ENCODE measurements around the gene C3orf18. TPM values are rescaled to one million over a fixed set of nuclear protein-coding genes. Genes with fewer than 3 reads are reported as not detected.

The C3orf18 gene
- total RNA-seq, 4 donors from 2014 or later, result 13.6 to 23.8 (median 18.9) TPM

GRCh38 chr3:50554553-50554952 lies 13.0 kb downstream of the C3orf18 start:
- no peak for DNase-seq (ENCODE audit: extremely low spot score)
- intact Hi-C loops (cut with DNase I), result no loop called here
- Histone ChIP-seq H3K9me3 (no peaks in the 10 kb centered on the region), H3K4me1 (peaks cover 0 to 3% (median 0%) of the 10 kb centered on the region in 4 donors), H3K36me3 (peaks cover 0 to 14% (median 5%) of the 10 kb centered on the region in 4 donors), H3K4me3 (no peak overlapping the region), H3K27ac (replicated peaks in 1 of 4) (no peak overlapping the region), H3K27me3 (peaks cover 0 to 11% (median 0%) of the 10 kb centered on the region in 4 donors)
- no peak for TF ChIP-seq POLR2AphosphoS5 (IDR thresholded peaks at IDR 0.05)
- no peak for TF ChIP-seq POLR2A (IDR thresholded peaks at IDR 0.05; ENCODE audit: low read depth)
- TF ChIP-seq EP300 (IDR thresholded peaks at IDR 0.05), result no peak
- 78% methylated on average over 5 of the region's 5 CpGs for WGBS

- H3K27me3 ChIP-seq, result peaks cover 0 to 11% (median 0%) of the 10 kb centered on the region in 4 donors
- intact Hi-C loops (cut with DNase I), result no loop called here
Observed at GRCh38 chr3:50552598-50552997, 14.9 kb downstream of the C3orf18 start.

GRCh38 chr3:50551681-50552435 lies 15.7 kb downstream of the C3orf18 start:
- TF ChIP-seq EP300 (IDR thresholded peaks at IDR 0.05), result no peak
- no peak for TF ChIP-seq CTCF (IDR thresholded peaks at IDR 0.05)
- no peak for TF ChIP-seq POLR2AphosphoS5 (IDR thresholded peaks at IDR 0.05)
- no peak for TF ChIP-seq POLR2A (IDR thresholded peaks at IDR 0.05; ENCODE audit: low read depth)
- Histone ChIP-seq H3K4me1 (no peaks in the 10 kb centered on the region), H3K27ac (replicated peaks in 1 of 4) (no peak overlapping the region), H3K4me3 (no peak overlapping the region), H3K9me3 (no peaks in the 10 kb centered on the region), H3K27me3 (peaks cover 0 to 11% (median 0%) of the 10 kb centered on the region in 4 donors), H3K36me3 (no peaks in the 10 kb centered on the region)
- intact Hi-C loops (cut with DNase I), result no loop called here
- no peak for DNase-seq (ENCODE audit: extremely low spot score)
- 81% methylated on average over 6 of the region's 7 CpGs for WGBS

More at GRCh38 chr3:50552598-50552997, 14.9 kb downstream of the C3orf18 start:
- no peak for TF ChIP-seq EP300 (IDR thresholded peaks at IDR 0.05)
- TF ChIP-seq CTCF (IDR thresholded peaks at IDR 0.05), result no peak
- TF ChIP-seq POLR2AphosphoS5 (IDR thresholded peaks at IDR 0.05), result no peak
- no peak for TF ChIP-seq POLR2A (IDR thresholded peaks at IDR 0.05; ENCODE audit: low read depth)
- no peak overlapping the region for H3K27ac ChIP-seq (replicated peaks in 1 of 4)
- H3K4me1 ChIP-seq, result peaks cover 0 to under 1% (median 0%) of the 10 kb centered on the region in 4 donors
- no peak for DNase-seq (ENCODE audit: extremely low spot score)
- H3K9me3 ChIP-seq, result no peaks in the 10 kb centered on the region
- H3K4me3 ChIP-seq, result no peak overlapping the region
- no peaks in the 10 kb centered on the region for H3K36me3 ChIP-seq
- WGBS, result 81% methylated on average over 8 of the region's 9 CpGs

- Histone ChIP-seq H3K27me3 (peaks cover 0 to 11% (median 0%) of the 10 kb centered on the region in 4 donors), H3K9me3 (no peaks in the 10 kb centered on the region)
- no peak for DNase-seq (ENCODE audit: extremely low spot score)
Observed at GRCh38 chr3:50551054-50551659, 16.4 kb downstream of the C3orf18 start.

More at GRCh38 chr3:50551054-50551659, 16.4 kb downstream of the C3orf18 start:
- H3K4me3 ChIP-seq, result no peak overlapping the region
- H3K36me3 ChIP-seq, result no peaks in the 10 kb centered on the region
- no peak overlapping the region for H3K27ac ChIP-seq (replicated peaks in 1 of 4)
- H3K4me1 ChIP-seq, result no peaks in the 10 kb centered on the region
- 59% methylated on average over 9 of the region's 9 CpGs for WGBS
- no peak for TF ChIP-seq CTCF (IDR thresholded peaks at IDR 0.05)
- no peak for TF ChIP-seq POLR2AphosphoS5 (IDR thresholded peaks at IDR 0.05)
- no peak for TF ChIP-seq POLR2A (IDR thresholded peaks at IDR 0.05; ENCODE audit: low read depth)
- TF ChIP-seq EP300 (IDR thresholded peaks at IDR 0.05), result no peak
- intact Hi-C loops (cut with DNase I), result no loop called here

All from esophagus muscularis mucosa (tissue), 4 donors.